Lower lobe of right lung (tissue), 2 donors: ENCODE results near the gene RAPGEF6. TPM values are rescaled to one million over a fixed set of nuclear protein-coding genes. Genes with fewer than 3 reads are reported as not detected.

Experiments
- ATAC-seq, 2 donors: fragments of 200-7000 bp; cut with Tn5 transposase; one replicate each; pipeline ENCODE4 v1.9.1; 2020 to 2022; ENCODE audit warnings: mild to moderate bottlenecking in 2 of 2, moderate library complexity in 2 of 2
- DNase-seq: peaks from one replicate; pipeline ENCODE4 v3.0.0-alpha.2; 2020
- H3K27ac ChIP-seq: fragments of 200-600 bp; one replicate; pipeline ENCODE4 v1.8.0; 2022
- H3K27me3 ChIP-seq: fragments of 200-600 bp; one replicate; pipeline ENCODE4 v1.8.0; 2022; ENCODE audit warnings: low read depth
- H3K36me3 ChIP-seq: fragments of 200-600 bp; one replicate; pipeline ENCODE4 v1.8.0; 2022; ENCODE audit warnings: mild to moderate bottlenecking
- H3K4me1 ChIP-seq: fragments of 200-600 bp; one replicate; pipeline ENCODE4 v1.8.0; 2022
- H3K4me3 ChIP-seq: fragments of 200-600 bp; one replicate; pipeline ENCODE4 v1.8.0; 2022; ENCODE audit warnings: mild to moderate bottlenecking
- H3K9me3 ChIP-seq: fragments of 200-600 bp; one replicate; pipeline ENCODE4 v1.8.0; 2022
- CTCF ChIP-seq: fragments of 200-600 bp; IDR thresholded peaks from one replicate; pipeline ENCODE4 v1.8.0; 2022; ENCODE audit warnings: antibody characterized with exemption, mild to moderate bottlenecking
- intact Hi-C: fragments of 100-400 bp; cut with DNase I; formaldehyde crosslinking; loops from one replicate; pipeline ENCODE4 v1.11.0; 2022
- total RNA-seq: library from RNA; stranded (reverse); fragmentation: NEBNext Ultra II Directional; extraction: Animal tissue kit (Norgen Biotek cat#: 25700); gene quantifications from one replicate; pipeline ENCODE4 v1.2.1, GENCODE V29; 2021
- donor health status: DM: no; HTN: yes; CAD: no; lungs with severe emphysema.

RAPGEF6 gene
- total RNA-seq, 1 donor from 2014 or later, result 21.7 TPM

DNA sequence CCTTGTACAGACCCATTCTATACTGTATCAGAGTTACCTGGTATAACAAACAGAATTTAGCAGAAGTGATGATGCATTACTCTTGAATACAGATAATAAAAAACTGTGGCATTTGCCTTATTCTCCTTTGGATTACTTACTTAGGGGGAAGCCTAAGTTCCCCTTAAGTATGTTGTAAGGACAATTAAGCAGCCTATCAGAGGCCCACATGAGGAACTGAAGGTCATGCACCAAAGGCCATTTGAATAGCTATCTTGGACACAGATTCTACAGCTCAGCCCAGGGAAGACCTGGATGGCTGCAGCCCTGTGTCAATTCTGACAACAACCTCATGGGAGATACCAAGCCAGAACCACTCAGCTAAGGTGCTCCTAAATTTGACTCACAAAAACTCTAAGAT lies 125.2 kb downstream of the RAPGEF6 start:
- no peak overlapping the region for H3K4me3 ChIP-seq
- intact Hi-C loops, result no loop called here
- ATAC-seq, result peak; percentile 39 to 64

GRCh38 chr5:131505237-131505908 lies 129.7 kb downstream of the RAPGEF6 start:
- Histone ChIP-seq H3K4me1 (no peaks in the 10 kb centered on the region), H3K36me3 (peaks cover 42% of the 10 kb centered on the region), H3K27ac (peak overlapping the region; percentile 9), H3K27me3 (no peaks in the 10 kb centered on the region), H3K4me3 (no peak overlapping the region), H3K9me3 (no peaks in the 10 kb centered on the region)
- intact Hi-C loops, result no loop called here
- no peak for DNase-seq
- no peak for TF ChIP-seq CTCF
- ATAC-seq, result no peak

More for the DNA sequence above, 125.2 kb downstream of the RAPGEF6 start:
- peaks cover 22% of the 10 kb centered on the region for H3K36me3 ChIP-seq
- H3K4me1 ChIP-seq, result peaks cover 8% of the 10 kb centered on the region
- no peak for DNase-seq
- H3K9me3 ChIP-seq, result no peaks in the 10 kb centered on the region
- no peak for TF ChIP-seq CTCF
- no peak overlapping the region for H3K27ac ChIP-seq
- no peaks in the 10 kb centered on the region for H3K27me3 ChIP-seq

DNA sequence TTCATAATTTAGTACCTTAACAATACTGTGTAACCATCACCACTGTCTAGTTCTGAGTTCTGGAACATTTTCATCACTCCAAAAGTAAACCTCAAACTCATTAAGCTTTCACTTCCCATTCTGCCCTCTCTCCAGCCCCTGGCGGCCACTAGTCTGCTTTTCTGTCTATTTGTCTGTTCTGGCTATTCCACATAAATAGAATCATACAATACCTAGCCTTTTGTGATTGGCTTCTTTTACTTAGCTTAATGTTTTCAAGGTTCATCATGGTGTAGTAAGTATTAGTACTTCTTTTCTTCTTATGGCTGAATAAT lies 138.7 kb downstream of the RAPGEF6 start:
- DNase-seq, result no peak

DNA sequence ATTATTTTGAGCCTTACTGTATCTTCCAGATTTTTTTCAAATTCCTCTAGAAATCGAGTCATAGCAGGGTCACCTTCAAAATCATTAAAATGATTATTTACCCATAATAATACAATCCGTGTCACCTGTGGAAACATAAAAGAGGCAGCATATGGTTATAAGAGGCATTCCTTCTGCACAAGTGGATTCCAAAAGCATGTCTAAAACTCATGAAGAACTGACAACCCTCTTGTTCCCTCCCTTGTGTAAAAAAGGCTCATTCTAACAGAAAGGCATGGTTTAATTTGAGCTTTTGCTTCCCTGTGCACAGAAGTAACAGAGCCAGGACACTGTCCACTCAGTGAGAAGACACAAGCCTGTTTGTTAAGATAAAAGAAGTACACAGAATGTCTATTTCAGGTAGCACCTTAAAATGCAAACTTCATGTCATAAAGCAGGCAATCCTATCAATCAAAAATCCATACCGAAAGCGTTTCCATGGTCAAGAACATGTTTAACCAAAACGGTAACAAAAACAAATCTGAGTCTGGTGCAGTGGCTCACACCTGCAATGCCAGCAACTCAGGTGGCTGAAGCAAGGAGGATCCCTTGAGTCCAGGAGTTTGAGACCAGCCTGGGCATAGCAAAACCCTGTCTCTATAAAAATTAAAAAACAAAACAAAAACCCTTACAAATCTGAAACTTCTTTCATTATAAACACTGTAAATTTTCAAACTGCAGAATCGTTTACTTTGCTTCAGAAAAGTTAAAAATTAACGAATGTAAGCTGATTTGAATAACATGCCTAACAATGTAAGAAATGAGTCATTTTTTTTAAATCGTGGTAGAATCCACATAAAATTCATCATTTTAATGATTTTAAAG lies 139.3 kb downstream of the RAPGEF6 start:
- ATAC-seq, result peak in 1 of 2 donors; percentile 64
- no peak for TF ChIP-seq CTCF
- H3K9me3 ChIP-seq, result no peaks in the 10 kb centered on the region
- H3K36me3 ChIP-seq, result peaks cover 44% of the 10 kb centered on the region
- H3K27ac ChIP-seq, result no peak overlapping the region
- peaks cover 7% of the 10 kb centered on the region for H3K4me1 ChIP-seq
- no peaks in the 10 kb centered on the region for H3K27me3 ChIP-seq
- no peak for DNase-seq
- intact Hi-C loops, result no loop called here
- H3K4me3 ChIP-seq, result no peak overlapping the region

More for the DNA sequence above, 138.7 kb downstream of the RAPGEF6 start:
- intact Hi-C loops, result no loop called here
- Histone ChIP-seq H3K36me3 (peaks cover 38% of the 10 kb centered on the region), H3K27ac (no peak overlapping the region), H3K27me3 (no peaks in the 10 kb centered on the region), H3K4me3 (no peak overlapping the region), H3K4me1 (peaks cover 7% of the 10 kb centered on the region), H3K9me3 (no peaks in the 10 kb centered on the region)
- no peak for TF ChIP-seq CTCF
- peak; percentile 21 to 68 for ATAC-seq

DNA sequence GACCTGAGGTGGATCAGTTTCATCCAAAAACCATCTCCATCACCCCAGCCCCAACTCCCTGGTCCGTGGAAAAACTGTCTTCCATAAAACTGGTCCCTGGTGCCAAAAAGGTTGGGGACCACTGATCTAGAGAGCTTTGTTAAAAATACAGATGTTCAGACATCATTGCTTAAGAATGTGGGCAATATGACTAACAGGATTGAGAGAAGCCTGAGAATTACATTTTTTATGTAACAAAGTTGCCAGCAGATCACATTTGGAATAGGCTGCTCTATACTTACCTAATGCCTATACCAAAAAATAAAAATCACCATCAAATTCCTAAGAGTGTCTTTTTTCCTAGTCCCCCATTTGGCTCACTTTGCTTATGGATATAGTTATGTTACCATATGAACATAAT lies 143.3 kb downstream of the RAPGEF6 start:
- H3K36me3 ChIP-seq, result peaks cover 48% of the 10 kb centered on the region
- peaks cover 10% of the 10 kb centered on the region for H3K4me1 ChIP-seq
- no peak for ATAC-seq
- no peaks in the 10 kb centered on the region for H3K27me3 ChIP-seq
- intact Hi-C loops, result no loop called here
- no peak overlapping the region for H3K4me3 ChIP-seq
- DNase-seq, result no peak
- H3K9me3 ChIP-seq, result no peaks in the 10 kb centered on the region
- H3K27ac ChIP-seq, result no peak overlapping the region
- no peak for TF ChIP-seq CTCF
